Stimulated activated CD4-positive, alpha-beta T cell treated with anti-CD3 and anti-CD28 coated beads, TNF-alpha, amount 100 ng/mL, for 4 hours (primary cell): ENCODE measurements around the gene FOXK1.

Source experiments
- DNase-seq, 3 experiments: peaks; one replicate each; pipeline ENCODE4 v3.0.0-alpha.2; 2020; ENCODE audit warnings: low read depth in 3 of 3

Gene FOXK1

GRCh38 chr7:4722308-4722707, 40.2 kb downstream of the FOXK1 start:
- DNase-seq, result no peak

- no peak for DNase-seq
Observed at GRCh38 chr7:4722960-4723630, 41.0 kb downstream of the FOXK1 start.

GRCh38 chr7:4724648-4725013, 42.5 kb downstream of the FOXK1 start:
- DNase-seq, result no peak

DNA sequence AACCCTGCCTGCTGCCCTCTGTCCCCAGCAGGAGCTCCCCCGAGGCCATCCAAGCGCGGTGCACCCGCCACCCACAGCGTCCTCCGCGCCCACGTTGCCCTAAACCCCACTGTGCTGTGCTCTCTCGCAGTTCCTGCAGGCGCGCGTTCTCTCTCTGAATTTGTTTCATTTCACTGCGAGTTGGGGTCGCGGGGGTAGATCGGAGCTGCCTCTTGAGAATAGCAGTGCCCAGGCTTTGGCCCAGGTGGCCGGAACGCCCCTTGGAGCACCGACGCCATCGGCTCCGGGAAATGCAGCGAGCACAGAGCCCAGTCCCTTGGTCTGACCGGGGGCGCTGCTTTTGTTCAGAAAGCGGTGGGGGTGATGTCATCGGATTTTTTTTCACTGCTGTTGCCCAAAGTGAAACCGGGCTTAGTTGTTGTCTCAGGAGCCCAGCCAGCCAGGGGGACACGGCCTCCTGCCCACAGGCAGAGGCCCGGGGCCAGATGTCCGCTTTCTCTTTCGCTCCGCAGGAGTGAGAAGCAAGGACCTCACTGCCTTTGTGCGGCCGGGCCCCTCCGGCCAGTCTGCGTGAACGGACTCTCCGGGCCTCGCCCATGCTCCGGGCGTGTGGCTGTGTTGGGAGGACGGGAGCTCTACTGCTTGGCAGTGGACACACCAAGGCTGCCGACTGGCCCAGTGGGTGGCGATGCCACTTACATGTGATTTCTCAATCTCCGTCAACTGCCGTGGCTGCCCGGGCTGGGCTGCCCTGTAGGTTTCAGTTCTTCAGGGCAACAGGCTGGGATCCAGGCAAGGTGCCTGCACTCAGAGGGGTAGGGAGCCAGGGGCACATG, 43.1 kb downstream of the FOXK1 start:
- no peak for DNase-seq

DNA sequence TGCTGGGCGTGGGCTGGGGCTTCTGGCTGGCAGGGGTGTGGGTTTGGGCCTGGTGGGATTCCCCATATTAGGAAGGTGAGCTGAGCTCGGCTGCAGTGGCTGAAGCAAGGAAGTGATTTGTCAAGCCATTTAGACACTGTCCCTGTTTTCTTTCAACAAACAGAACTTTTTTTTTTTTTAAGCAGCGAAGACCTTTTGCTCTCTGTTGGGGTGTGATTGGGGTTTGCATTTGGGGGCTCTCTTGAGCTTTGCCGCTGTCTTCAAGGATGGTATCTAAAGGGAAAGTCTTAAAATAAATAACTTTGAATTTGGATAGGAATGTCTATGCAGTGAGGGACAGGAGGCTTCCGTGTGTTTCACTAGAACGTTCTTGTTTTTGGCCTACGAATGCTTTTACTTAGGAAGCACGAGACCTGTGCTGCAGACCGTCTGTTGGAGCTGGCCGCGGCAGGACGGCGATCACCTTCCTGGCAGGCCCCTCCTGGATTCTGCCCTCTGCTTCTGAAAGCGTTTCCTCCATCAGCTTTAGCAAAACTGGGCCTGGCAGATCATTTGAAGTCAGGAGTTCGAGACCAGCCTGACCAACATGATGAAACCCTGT, 43.9 kb downstream of the FOXK1 start:
- no peak for DNase-seq

DNA sequence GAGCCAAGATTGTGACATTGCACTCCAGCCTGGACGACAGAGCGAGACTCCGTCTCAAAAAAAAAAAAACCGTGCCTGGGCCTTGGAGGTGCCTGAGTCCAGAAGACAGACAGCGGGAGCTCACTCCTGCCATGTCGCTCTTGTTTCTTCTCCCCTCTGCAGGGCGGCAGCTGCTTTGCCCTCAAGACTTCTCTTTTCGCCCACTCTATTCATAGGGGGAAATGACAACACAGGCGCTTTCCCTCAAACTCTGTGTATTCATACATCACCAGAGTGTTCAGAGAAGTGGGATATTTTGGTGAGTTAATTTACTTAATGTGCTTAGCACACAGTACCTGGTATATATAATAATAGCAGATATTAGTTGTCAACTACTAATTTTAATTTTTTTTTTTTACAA, 44.5 kb downstream of the FOXK1 start:
- DNase-seq, result no peak

GRCh38 chr7:4727914-4728705, 46.0 kb downstream of the FOXK1 start:
- no peak for DNase-seq

GRCh38 chr7:4729266-4729665, 47.2 kb downstream of the FOXK1 start:
- DNase-seq, result no peak

GRCh38 chr7:4730276-4730675, 48.2 kb downstream of the FOXK1 start:
- DNase-seq, result no peak

DNA sequence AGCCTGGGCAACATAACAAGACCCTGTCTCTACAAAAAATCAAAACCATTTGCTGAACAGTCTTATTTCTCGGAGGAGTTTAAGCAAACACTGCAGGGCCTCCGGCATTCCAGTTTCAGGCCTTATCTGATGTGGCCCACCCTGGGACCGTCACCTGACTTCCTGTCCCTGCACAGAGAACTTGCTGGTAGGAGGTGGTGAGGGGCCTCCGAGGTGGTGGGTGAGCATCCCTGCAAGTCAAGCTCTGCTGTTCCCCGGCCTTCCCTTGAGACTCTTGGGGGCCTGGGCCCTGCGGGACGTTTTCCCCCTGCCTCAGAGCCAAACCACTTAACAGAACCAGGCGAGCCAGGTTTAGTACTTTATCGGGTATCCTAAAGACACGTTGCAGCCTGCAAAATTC, 48.9 kb downstream of the FOXK1 start:
- DNase-seq, result no peak

GRCh38 chr7:4731803-4732202, 49.7 kb downstream of the FOXK1 start:
- DNase-seq, result no peak

DNA sequence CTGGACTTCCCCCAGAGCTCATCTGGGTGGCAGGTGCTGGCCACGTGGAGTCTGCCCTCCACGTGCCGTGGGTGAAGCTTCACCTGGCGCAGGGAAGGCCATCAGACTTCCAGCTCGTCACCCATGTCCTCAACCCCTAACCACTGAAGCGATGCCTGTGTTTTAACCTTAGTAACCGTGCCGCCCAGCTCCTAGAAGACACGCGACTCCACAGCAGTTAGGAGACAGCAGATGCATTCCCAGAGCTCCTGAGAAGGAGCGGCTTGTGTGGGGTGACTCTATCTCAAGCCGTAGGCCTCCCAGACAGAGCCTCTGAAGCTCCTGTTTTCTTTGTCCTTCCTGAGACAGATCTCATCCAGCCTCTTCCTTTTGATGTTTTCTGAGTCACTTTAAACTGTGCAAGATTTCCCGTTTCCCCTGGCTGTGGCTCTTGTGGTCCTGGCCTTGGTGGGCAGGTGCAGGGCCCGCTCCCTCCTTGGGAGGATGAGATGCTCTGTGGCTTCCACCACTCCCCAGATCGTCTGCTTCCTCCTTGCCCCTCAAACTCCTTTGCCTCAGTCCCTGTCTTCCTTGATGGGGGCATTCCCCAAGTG, 51.9 kb downstream of the FOXK1 start:
- no peak for DNase-seq

DNA sequence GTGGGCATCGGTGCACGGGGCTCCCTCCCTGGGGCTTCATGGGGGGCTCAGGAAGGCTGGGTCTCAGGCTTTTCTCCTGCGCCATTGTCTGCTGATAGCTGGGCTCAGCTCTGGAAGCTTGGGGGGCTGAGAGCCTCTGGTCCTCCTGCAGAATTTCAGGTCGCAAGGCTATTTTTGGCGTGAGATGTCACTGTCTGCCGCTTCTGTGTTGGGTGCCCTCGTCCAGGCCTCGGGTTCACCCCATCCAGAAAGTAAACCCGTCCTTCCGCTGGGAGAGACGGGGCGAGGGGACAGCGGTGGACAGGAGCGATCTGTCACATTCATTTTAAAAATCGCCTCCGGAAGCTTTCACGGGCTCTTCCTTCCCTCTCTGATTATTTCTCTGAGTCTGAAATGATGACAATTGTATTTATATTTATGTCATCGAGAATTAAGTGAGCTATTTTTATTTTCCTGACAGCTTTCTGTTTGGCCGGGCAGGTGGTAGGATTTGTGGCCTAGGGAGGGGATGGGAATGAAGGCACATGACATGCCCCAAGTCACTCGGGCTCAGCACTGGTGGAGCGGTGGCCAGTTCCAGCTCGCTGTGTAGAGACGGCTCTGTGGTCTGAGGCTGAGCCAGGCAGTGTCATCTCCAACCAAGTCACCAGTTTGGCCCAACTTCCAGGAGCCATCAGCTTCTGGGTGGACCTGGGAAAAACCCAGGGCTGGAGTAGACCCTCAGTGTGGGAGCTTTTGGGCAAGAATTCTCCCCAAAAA, 52.7 kb downstream of the FOXK1 start:
- no peak for DNase-seq

- DNase-seq, result no peak
Observed at GRCh38 chr7:4737300-4737699, 55.2 kb downstream of the FOXK1 start.

GRCh38 chr7:4738711-4739527, 56.8 kb downstream of the FOXK1 start:
- DNase-seq, result no peak

GRCh38 chr7:4739528-4739992, 57.5 kb downstream of the FOXK1 start:
- DNase-seq, result peak in 1 of 3 experiments; percentile 38

DNA sequence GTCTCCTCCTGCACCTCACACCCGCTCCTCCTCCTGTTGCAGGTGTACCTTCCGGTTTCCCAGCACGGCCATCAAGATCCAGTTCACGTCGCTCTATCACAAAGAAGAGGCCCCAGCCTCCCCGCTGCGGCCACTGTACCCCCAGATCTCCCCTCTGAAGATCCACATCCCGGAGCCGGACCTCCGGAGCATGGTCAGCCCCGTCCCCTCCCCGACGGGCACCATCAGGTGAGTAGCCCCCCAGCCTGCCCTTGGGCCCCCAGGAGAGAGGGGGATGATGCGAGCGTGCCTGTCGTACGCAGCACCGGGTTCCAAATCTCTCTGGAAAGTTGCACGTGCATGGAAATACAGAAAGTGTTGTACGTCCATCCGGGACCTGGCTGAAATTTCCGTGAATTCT, 58.7 kb downstream of the FOXK1 start:
- no peak for DNase-seq

DNA sequence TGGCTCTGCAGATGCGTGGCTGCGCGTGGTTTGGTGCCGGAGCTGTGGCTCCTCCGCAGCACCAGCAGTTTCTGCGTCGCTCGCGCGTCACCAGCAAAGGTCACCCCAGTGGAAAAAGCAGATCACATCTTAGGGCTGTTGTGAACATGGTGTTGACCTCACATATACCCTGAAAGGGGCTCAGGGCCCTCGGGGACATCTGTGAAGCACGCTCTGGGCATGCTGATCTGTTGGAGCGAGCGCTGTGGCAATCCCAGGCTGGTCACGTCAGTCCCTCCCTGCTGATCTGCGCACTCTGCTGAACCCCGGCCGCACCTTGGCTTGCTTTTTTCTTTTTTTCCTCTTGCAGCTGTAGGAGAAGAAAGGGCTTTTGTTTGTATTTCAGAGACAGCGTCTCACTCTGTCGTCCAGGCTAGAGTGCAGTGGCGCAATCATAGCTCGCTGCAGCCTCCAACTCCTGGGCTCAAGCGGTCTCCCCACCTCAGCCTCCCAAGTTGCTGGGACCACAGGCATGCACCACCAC, 60.0 kb downstream of the FOXK1 start:
- no peak for DNase-seq

DNA sequence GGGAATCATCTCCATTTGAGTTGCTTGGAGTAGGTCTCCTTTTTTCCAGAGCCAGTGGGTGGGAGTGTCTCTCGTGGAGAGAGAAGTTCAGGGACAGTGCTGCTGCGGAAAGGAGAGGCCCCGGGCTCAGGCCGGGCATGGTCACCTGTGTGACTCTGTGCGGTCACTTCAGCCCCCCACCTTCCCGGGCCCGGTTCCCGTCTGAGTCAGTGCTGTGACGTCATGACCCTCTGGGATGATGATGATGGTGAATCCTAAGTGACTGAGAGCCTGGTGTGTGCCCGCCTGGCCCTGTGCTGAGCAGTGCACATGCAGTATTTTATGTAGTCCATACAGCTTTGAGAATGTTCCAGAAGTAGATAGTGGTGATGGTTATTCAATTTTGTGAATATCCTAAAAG, 60.8 kb downstream of the FOXK1 start:
- no peak for DNase-seq
